ENCODE measurements around the gene OR5AU1.
"Not testable (repeated sequence)": the region's sequence is repeated elsewhere in the genome, so short reads cannot be mapped to it uniquely, and the experiment has no call there.

GRCh38 chr14:21165670-21166069 is 9.8 kb upstream of the OR5AU1 start:
- TF ChIP-seq FOXA1 (IDR thresholded peaks at IDR 0.05); SP1 (IDR thresholded peaks at IDR 0.05); TARDBP (IDR thresholded peaks at IDR 0.05); ZNF384 (IDR thresholded peaks at IDR 0.05); SUZ12 (IDR thresholded peaks at IDR 0.05); PKNOX1 (IDR thresholded peaks at IDR 0.05); ELF4 (IDR thresholded peaks at IDR 0.05); HDGF (IDR thresholded peaks at IDR 0.05; ENCODE audit: borderline replicate concordance); ARNT (IDR thresholded peaks at IDR 0.05): not testable (repeated sequence)

Measured in HEK293T (cell line).